ENCODE measurements around the gene COL23A1. TPM values are rescaled to one million over a fixed set of nuclear protein-coding genes. Genes with fewer than 3 reads are reported as not detected.

COL23A1 gene
- total RNA-seq, 4 donors from 2014 or later: 0.83 to 1.8 (median 1.5) TPM

DNA sequence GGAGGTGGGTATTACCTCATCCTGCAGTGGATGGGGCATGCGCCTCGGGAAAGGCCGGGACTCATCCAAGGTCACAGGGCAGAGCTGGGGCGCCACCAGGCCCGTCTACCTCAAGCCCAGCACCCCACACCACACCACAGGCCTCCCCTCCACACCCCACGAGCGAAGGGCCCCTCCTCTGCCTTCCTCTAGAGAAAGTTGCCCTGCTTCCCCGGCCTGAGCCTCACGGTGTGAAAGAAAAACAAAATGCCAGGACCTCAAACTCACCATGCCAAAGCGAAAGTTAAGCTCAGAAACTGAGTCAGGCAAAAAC lies 161.1 kb downstream of the COL23A1 start:
- H3K27ac ChIP-seq (replicated peaks in 1 of 4): peak overlapping the region in 3 of 4 donors; percentile 21 to 68 (median 59)
- peaks cover 12 to 18% (median 15%) of the 10 kb centered on the region in 4 donors for H3K4me1 ChIP-seq
- 65% methylated on average over 10 of the region's 10 CpGs for WGBS

DNA sequence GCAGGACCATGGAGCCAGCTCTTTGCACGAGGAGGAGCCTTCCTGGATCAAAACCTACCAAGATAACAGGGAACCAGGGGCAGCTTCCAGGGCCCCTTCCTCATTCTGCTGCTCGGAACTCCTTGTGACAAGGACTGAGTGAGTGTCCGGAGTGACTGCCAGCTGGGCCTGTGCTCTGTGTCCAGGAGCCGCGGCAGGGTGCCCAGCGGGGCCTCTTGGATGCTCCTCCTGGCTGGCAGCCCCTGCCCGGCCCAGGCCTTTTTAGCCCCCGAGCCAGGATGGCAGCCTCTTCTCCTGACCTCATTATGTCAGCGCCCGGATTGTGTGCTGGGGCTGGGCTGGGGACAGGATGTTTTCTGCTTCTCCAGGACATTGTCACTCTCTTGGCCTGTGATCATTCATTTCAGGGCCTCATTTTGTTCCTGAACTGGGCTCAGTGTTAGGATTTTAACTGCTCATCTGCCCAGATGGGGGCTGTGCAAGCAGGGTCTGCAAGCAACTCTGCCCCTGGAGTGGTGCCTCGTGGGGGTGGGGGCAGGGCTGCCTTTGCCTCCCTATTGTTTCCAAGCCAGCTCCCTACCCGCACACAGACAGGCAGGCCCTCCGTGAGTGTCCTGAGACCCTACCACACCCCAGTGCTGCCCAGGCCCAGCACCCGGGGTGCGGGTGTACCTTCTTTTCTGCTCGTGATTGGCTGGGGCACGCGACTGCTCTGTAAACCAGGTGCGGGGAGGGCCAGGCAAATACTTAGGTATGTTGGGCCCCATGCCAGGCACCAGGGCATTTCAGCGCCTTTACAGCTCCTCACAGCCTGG lies 161.6 kb downstream of the COL23A1 start:
- Histone ChIP-seq H3K4me3 (no peak overlapping the region), H3K9me3 (peaks cover 0 to 6% (median 5%) of the 10 kb centered on the region in 4 donors), H3K36me3 (no peaks in the 10 kb centered on the region), H3K27me3 (no peaks in the 10 kb centered on the region), H3K27ac (replicated peaks in 1 of 4) (peak overlapping the region in 3 of 4 donors; percentile 21 to 68 (median 59)), H3K4me1 (peaks cover 12 to 17% (median 15%) of the 10 kb centered on the region in 4 donors)
- DNase-seq (ENCODE audit: extremely low spot score): peak; percentile 91
- intact Hi-C loops (cut with DNase I): no loop called here
- WGBS: 67% methylated on average over 13 of the region's 20 CpGs
- TF ChIP-seq, protein P1, sequence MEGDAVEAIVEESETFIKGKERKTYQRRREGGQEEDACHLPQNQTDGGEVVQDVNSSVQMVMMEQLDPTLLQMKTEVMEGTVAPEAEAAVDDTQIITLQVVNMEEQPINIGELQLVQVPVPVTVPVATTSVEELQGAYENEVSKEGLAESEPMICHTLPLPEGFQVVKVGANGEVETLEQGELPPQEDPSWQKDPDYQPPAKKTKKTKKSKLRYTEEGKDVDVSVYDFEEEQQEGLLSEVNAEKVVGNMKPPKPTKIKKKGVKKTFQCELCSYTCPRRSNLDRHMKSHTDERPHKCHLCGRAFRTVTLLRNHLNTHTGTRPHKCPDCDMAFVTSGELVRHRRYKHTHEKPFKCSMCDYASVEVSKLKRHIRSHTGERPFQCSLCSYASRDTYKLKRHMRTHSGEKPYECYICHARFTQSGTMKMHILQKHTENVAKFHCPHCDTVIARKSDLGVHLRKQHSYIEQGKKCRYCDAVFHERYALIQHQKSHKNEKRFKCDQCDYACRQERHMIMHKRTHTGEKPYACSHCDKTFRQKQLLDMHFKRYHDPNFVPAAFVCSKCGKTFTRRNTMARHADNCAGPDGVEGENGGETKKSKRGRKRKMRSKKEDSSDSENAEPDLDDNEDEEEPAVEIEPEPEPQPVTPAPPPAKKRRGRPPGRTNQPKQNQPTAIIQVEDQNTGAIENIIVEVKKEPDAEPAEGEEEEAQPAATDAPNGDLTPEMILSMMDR (IDR thresholded peaks at IDR 0.05): no peak
- TF ChIP-seq POLR2AphosphoS5 (IDR thresholded peaks at IDR 0.05): peak in 1 of 2 donors; percentile 23
- peak; percentile 41 for TF ChIP-seq EP300 (IDR thresholded peaks at IDR 0.05)

More for the DNA sequence above, 161.1 kb downstream of the COL23A1 start:
- TF ChIP-seq EP300 (IDR thresholded peaks at IDR 0.05) (no peak), POLR2AphosphoS5 (IDR thresholded peaks at IDR 0.05) (no peak), POLR2A (IDR thresholded peaks at IDR 0.05; ENCODE audit: low read depth) (no peak)
- TF ChIP-seq, protein P1 (IDR thresholded peaks at IDR 0.05): no peak
- Histone ChIP-seq H3K4me3 (no peak overlapping the region), H3K9me3 (peaks cover 0 to 6% (median 5%) of the 10 kb centered on the region in 4 donors), H3K36me3 (no peaks in the 10 kb centered on the region), H3K27me3 (no peaks in the 10 kb centered on the region)
- intact Hi-C loops (cut with DNase I): no loop called here
- no peak for DNase-seq (ENCODE audit: extremely low spot score)

DNA sequence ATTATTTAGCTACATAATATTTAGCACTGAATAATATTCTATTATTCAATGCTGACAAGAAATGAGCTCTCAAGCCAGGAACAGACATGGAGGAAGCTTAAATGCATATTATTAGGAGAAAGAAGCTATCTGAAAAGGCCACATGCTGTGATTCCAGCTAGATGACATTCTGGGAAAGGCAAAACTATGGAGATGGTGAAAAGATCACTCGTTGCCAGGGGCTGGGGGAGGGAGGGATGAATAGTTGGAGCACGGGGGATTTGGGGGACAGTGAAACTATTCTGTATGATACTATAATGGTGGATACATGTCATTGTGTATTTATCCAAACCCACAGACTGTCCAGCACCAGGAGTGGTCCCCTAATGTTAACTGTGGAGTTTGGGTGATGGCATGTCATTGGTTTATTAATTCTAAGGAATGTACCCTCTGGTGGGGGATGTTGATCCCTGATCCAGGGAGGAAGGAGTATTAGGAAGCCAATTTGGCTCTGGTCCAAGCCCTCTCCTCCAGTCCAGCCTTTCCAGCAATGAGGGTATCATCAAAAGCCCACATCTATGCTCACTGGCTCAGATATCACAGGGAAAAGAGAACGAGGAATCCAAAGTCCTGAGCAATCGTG lies 162.5 kb downstream of the COL23A1 start:
- Histone ChIP-seq H3K9me3 (peaks cover 0 to 6% (median 5%) of the 10 kb centered on the region in 4 donors), H3K4me1 (peaks cover 12 to 17% (median 15%) of the 10 kb centered on the region in 4 donors), H3K4me3 (no peak overlapping the region), H3K27me3 (no peaks in the 10 kb centered on the region), H3K27ac (replicated peaks in 1 of 4) (peak overlapping the region in 3 of 4 donors; percentile 21 to 68 (median 40)), H3K36me3 (no peaks in the 10 kb centered on the region)
- 81% methylated on average over 4 of the region's 4 CpGs for WGBS
- no peak for TF ChIP-seq POLR2AphosphoS5 (IDR thresholded peaks at IDR 0.05)
- no peak for TF ChIP-seq EP300 (IDR thresholded peaks at IDR 0.05)
- TF ChIP-seq, protein P1 (IDR thresholded peaks at IDR 0.05): no peak
- no peak for TF ChIP-seq POLR2A (IDR thresholded peaks at IDR 0.05; ENCODE audit: low read depth)
- intact Hi-C loops (cut with DNase I): no loop called here
- DNase-seq (ENCODE audit: extremely low spot score): peak; percentile 57

DNA sequence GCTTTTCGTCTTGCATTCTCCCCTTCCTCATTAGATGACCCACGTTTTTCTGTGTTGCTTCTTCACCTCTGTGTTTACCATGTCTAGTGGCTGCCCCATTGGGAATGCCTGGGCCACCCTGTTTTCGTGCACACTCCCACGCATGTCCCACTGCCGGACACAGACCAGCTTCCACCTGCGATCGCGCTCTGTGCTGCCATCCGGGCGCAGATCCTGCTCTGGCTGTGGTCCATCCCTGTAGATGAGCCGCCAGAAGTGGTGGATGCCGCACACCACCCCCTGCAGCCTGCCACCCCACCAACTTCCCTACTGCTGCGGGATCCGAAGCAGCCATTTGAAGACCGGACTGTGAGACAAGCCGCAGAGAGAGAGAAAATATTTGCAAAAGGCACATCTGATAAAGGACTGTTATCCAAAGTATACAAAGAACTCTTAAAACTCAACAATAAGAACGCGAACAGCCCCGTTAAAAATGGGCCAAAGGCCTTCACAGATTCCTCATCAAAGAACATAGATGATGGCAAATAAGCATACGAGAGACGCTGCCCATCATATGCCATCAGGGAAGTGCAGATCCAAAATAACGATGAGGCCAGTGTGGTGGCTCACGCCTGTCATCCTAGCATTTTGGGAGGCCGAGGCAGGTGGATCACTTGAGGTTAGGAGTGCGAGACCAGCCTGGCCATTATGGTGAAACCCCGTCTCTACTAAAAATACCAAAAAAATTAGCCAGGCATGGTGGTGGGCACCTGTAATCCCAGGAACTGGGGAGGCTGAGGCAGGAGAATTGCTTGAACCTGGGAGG lies 163.7 kb downstream of the COL23A1 start:
- WGBS: 89% methylated on average over 26 of the region's 26 CpGs
- Histone ChIP-seq H3K4me3 (no peak overlapping the region), H3K27me3 (no peaks in the 10 kb centered on the region), H3K4me1 (peaks cover 12 to 17% (median 15%) of the 10 kb centered on the region in 4 donors), H3K36me3 (no peaks in the 10 kb centered on the region), H3K9me3 (peaks cover 0 to 5% (median 4%) of the 10 kb centered on the region in 4 donors), H3K27ac (replicated peaks in 1 of 4) (no peak overlapping the region)
- DNase-seq (ENCODE audit: extremely low spot score): peak; percentile 68
- intact Hi-C loops (cut with DNase I): no loop called here
- TF ChIP-seq EP300 (IDR thresholded peaks at IDR 0.05) (no peak), POLR2AphosphoS5 (IDR thresholded peaks at IDR 0.05) (no peak), POLR2A (IDR thresholded peaks at IDR 0.05; ENCODE audit: low read depth) (no peak)
- TF ChIP-seq, protein P1 (IDR thresholded peaks at IDR 0.05): no peak
